GM12878 (cell line): ENCODE measurements around the gene CCDC47. TPM values are rescaled to one million over a fixed set of nuclear protein-coding genes. Genes with fewer than 3 reads are reported as not detected.

Experiments
- ATAC-seq: fragments of 200-7000 bp; cut with Tn5 transposase; 3 replicates; pipeline ENCODE4 v1.9.1; 2020; ENCODE audit warnings: mild to moderate bottlenecking, moderate library complexity
- BruUV-seq: library from RNA; stranded (reverse); fragments of 400-500 nt; replicated peaks from 2 replicates; lab custom pipeline; 2021; lab: Mats Ljungman, UMichigan
- CTCF ChIA-PET: fragments of 300-600 bp; sonication (Branson Sonifier 250); formaldehyde crosslinking; extraction: SDS; loops from one replicate; lab custom pipeline; 2021; ENCODE audit warnings: inconsistent platforms; lab: Yijun Ruan, JAX
- POLR2A ChIA-PET: fragments of 350-600 bp; formaldehyde crosslinking; extraction: SDS; loops from one replicate; lab custom pipeline; 2021; ENCODE audit warnings: inconsistent platforms; lab: Charles Lee
- RAD21 ChIA-PET: fragments of 300-600 bp; sonication (Branson Sonifier 250); formaldehyde crosslinking; loops from one replicate; lab custom pipeline; 2023; ENCODE audit warnings: antibody characterized with exemption; ENCODE audit not compliant: unreplicated experiment; lab: Charles Lee
- SMC1A ChIA-PET: fragments of 300-600 bp; sonication (Branson Sonifier 250); formaldehyde crosslinking; loops from one replicate; lab custom pipeline; 2023; ENCODE audit not compliant: unreplicated experiment, uncharacterized antibody; lab: Charles Lee
- DNase-seq: peaks from one replicate; pipeline ENCODE4 v3.0.0-alpha.2; 2011; ENCODE audit warnings: low read depth, low spot score
- FAIRE-seq: peaks from 3 replicates; lab custom pipeline; 2011; peaks lifted over from hg19 to GRCh38; lab: Jason Lieb, UNC
- H2AFZ ChIP-seq: 2 replicates; pipeline ENCODE4 v1.6.0; 2011; ENCODE audit warnings: low read depth, low read length, control low read depth; ENCODE audit not compliant: control insufficient read depth
- H3K27ac ChIP-seq: 2 replicates; pipeline ENCODE4 v1.5.1; 2011; ENCODE audit warnings: control low read depth; ENCODE audit not compliant: control insufficient read depth, insufficient read depth
- H3K27me3 ChIP-seq, 2 experiments: replicated peaks in 1 of 2; 2 replicates each; pipeline versions ENCODE4 v1.6.0 to v1.6.1; 2011; ENCODE audit warnings: low read length in 1 of 2; ENCODE audit not compliant: control insufficient read depth in 2 of 2, insufficient read depth in 2 of 2
- H3K36me3 ChIP-seq, 2 experiments: 2 replicates each; pipeline ENCODE4 v1.5.1; 2011; ENCODE audit warnings: low read length in 1 of 2; ENCODE audit not compliant: control insufficient read depth in 2 of 2, insufficient read depth in 2 of 2
- H3K4me1 ChIP-seq: 2 replicates; pipeline ENCODE4 v1.6.1; 2011; ENCODE audit warnings: mild to moderate bottlenecking, low read length, moderate library complexity, mixed read lengths; ENCODE audit not compliant: control insufficient read depth, insufficient read depth
- H3K4me2 ChIP-seq: 2 replicates; pipeline ENCODE4 v1.6.0; 2011; ENCODE audit warnings: control low read depth; ENCODE audit not compliant: control insufficient read depth, insufficient read depth
- H3K4me3 ChIP-seq: fragments of 200-600 bp; sonication (generic); 2 replicates; pipeline ENCODE4 v1.5.1; 2016
- H3K79me2 ChIP-seq: 2 replicates; pipeline ENCODE4 v1.6.0; 2011; ENCODE audit warnings: low read length; ENCODE audit not compliant: control insufficient read depth, insufficient read depth
- H3K9ac ChIP-seq: 2 replicates; pipeline ENCODE4 v1.8.0; 2011; ENCODE audit warnings: low read length, control low read depth, mixed read lengths; ENCODE audit not compliant: control insufficient read depth, insufficient read depth
- H3K9me3 ChIP-seq: replicated peaks from 3 replicates; pipeline ENCODE4 v1.5.1; 2011; ENCODE audit warnings: mild to moderate bottlenecking, low read length; ENCODE audit not compliant: control insufficient read depth, insufficient read depth
- H4K20me1 ChIP-seq: 2 replicates; pipeline ENCODE4 v1.6.0; 2011; ENCODE audit not compliant: control insufficient read depth, insufficient read depth
- ASH2L ChIP-seq: fragments of 300-600, 200-600 bp; sonication (generic); IDR thresholded peaks from 2 replicates; pipeline ENCODE4 v1.6.1; 2017; ENCODE audit warnings: low read depth, mild to moderate bottlenecking, borderline replicate concordance
- BHLHE40 ChIP-seq, 2 experiments: fragments of 450-650 bp in 1 of 2; IDR thresholded peaks; 2 replicates each; pipeline ENCODE4 v1.6.1; 2011 to 2017; ENCODE audit warnings: low read depth in 2 of 2, borderline replicate concordance in 1 of 2, improper control_type of control experiment in 1 of 2, low read length in 1 of 2, mild to moderate bottlenecking in 1 of 2
- CBFB ChIP-seq: IDR thresholded peaks from 2 replicates; pipeline ENCODE4 v1.6.1; 2016; ENCODE audit warnings: antibody characterized with exemption, low read depth
- CTCF ChIP-seq, 3 experiments: IDR thresholded peaks in 2 of 3; conservative IDR thresholded peaks in 1 of 3; 2 replicates each; pipeline ENCODE4 v1.5.1; 2011; ENCODE audit warnings: low read depth in 3 of 3, low read length in 3 of 3, mild to moderate bottlenecking in 3 of 3, control low read depth in 2 of 3, moderate library complexity in 2 of 3, inconsistent platforms in 1 of 3, mixed read lengths in 1 of 3; ENCODE audit not compliant: control insufficient read depth in 2 of 3, insufficient read depth in 1 of 3; ENCODE audit errors: extremely low read depth in 1 of 3
- JUND ChIP-seq: IDR thresholded peaks from 2 replicates; pipeline ENCODE4 v1.6.1; 2012; ENCODE audit warnings: low read depth, mild to moderate bottlenecking, low read length, improper control_type of control experiment, moderate library complexity
- KAT2A ChIP-seq: conservative IDR thresholded peaks from 2 replicates; pipeline ENCODE4 v1.6.1; 2011; ENCODE audit warnings: low read depth, low read length; ENCODE audit not compliant: control insufficient read depth
- NFYA ChIP-seq: IDR thresholded peaks from 2 replicates; pipeline ENCODE4 v1.6.1; 2011; ENCODE audit warnings: low read depth, mild to moderate bottlenecking, low read length, improper control_type of control experiment, borderline replicate concordance
- SIN3A ChIP-seq: IDR thresholded peaks from 2 replicates; pipeline ENCODE4 v1.6.1; 2012; ENCODE audit warnings: low read depth, low read length, improper control_type of control experiment
- WRNIP1 ChIP-seq: IDR thresholded peaks from 2 replicates; pipeline ENCODE4 v1.6.1; 2011; ENCODE audit warnings: low read depth, low read length, improper control_type of control experiment, borderline replicate concordance
- YBX1 ChIP-seq: fragments of 450-650 bp; IDR thresholded peaks from 2 replicates; pipeline ENCODE4 v1.6.1; 2016; ENCODE audit warnings: antibody characterized with exemption
- ZNF217 ChIP-seq: fragments of 450-650 bp; IDR thresholded peaks from 2 replicates; pipeline ENCODE4 v1.6.1; 2017; ENCODE audit warnings: antibody characterized with exemption, mild to moderate bottlenecking
- WGBS: methylation state at CpG from one replicate; pipeline ENCODE4 v1.1.6; 2016; ENCODE audit warnings: low lambda C conversion rate; ENCODE audit not compliant: insufficient replicate concordance, insufficient coverage; ENCODE audit errors: missing lambda C conversion rate; 5-methylcytosine and 5-hydroxymethylcytosine counted together
- in situ Hi-C: fragments of 300-500 bp; cut with MboI; formaldehyde crosslinking; loops from 9 replicates; pipeline ENCODE4 v1.14.3; 2018; ENCODE audit warnings: mixed read lengths
- intact Hi-C: fragments of 100-400 bp; cut with micrococcal nuclease; formaldehyde crosslinking; loops from one replicate; pipeline ENCODE4 v1.14.2; 2022; ENCODE audit not compliant: unreplicated experiment
- polyA plus RNA-seq, 11 experiments: library from polyadenylated mRNA; depleted of rRNA in 4 of 11; unstranded in 6 of 11; stranded (reverse) in 5 of 11; fragments of >200 nt; fragmentation: Nextera tagmentation in 4 of 11; fragmentation: Illumina TruSeq in 1 of 11; extraction: Ambion mirVana in 4 of 11; extraction: Trizol in 1 of 11; gene quantifications; 1 replicate in 1 of 11; 2 replicates in 10 of 11; pipeline versions ENCODE4 v1.2.1 to v1.2.3, GENCODE V29; 2011 to 2016; ENCODE audit warnings: inconsistent platforms in 2 of 11, missing spikeins in 2 of 11, low read depth in 1 of 11
- total RNA-seq, 4 experiments: library from RNA; depleted of rRNA in 3 of 4; stranded (reverse); fragments of >200 nt in 3 of 4; fragmentation: Illumina TruSeq in 1 of 4; extraction: Trizol in 1 of 4; gene quantifications; 2 replicates each; pipeline versions ENCODE4 v1.2.1 to v1.2.3, GENCODE V29; 2013 to 2021

Gene CCDC47
- total and polyA plus RNA-seq, 10 of the 15 experiments (the other 5 are each of a cell fraction or from before 2014, with no cell fraction given): 13.6 to 81.4 (median 58.9) TPM

- peak overlapping the region; percentile 94 for H3K9ac ChIP-seq
- no peaks in the 10 kb centered on the region for H3K27me3 ChIP-seq
- RAD21 ChIA-PET: interaction anchor here (0.6 to 3.6 kb wide), 10 partner anchors 12 to 244 kb away, joined by 3 to 20 read pairs (median 5); partner anchors contain the start of genes MAP3K3 and STRADA
- intact Hi-C loops: loop anchor here (1.0 to 10.0 kb wide), 5 partner anchors 32 to 148 kb away; partner anchors contain the start of genes FTSJ3, MAP3K3, PSMC5 and SMARCD2
- peak overlapping the region; percentile 73 for H3K4me2 ChIP-seq
- peak overlapping the region; percentile 84 for H3K27ac ChIP-seq
- SMC1A ChIA-PET: interaction anchor here (1.0 to 1.9 kb wide), 5 partner anchors 9 to 74 kb away, joined by 3 to 7 read pairs (median 5); no protein-coding TSS in a partner anchor
- no peak for FAIRE-seq
- POLR2A ChIA-PET: interaction anchor here (0.8 to 6.1 kb wide), 15 partner anchors 8 to 152 kb away, joined by 3 to 49 read pairs (median 7); partner anchors contain the start of genes FTSJ3, MAP3K3, PSMC5 and SMARCD2
- H3K4me1 ChIP-seq: peaks cover 3% of the 10 kb centered on the region
- TSS peak; percentile 86 for BruUV-seq
- H2AFZ ChIP-seq: peak overlapping the region; percentile 65
- H3K4me3 ChIP-seq: peak overlapping the region; percentile 86
- WGBS: under 1% methylated on average over 7 of the region's 7 CpGs
- no peaks in the 10 kb centered on the region for H3K9me3 ChIP-seq
- H3K36me3 ChIP-seq: peaks cover 0 to 7% of the 10 kb centered on the region in 2 experiments; a peak in 1 of 4 replicates
- no peak for DNase-seq
- in situ Hi-C loops: no loop called here
- peaks cover 90% of the 10 kb centered on the region for H3K79me2 ChIP-seq
- CTCF ChIA-PET: interaction anchor here (0.6 to 1.6 kb wide), 6 partner anchors 25 to 76 kb away, joined by 3 to 8 read pairs (median 5); no protein-coding TSS in a partner anchor
- TF ChIP-seq SIN3A: peak; percentile 4; the same call in 1 of the 2 replicates
- peak; percentile 70; the same call in 1 of the 2 replicates for TF ChIP-seq ASH2L
- TF ChIP-seq BHLHE40 (IDR thresholded peaks at IDR 0.05; ENCODE audit: borderline replicate concordance in 1 of 2, low read depth in 2 of 2, low read length in 1 of 2): no peak
- no peak for ATAC-seq
- H4K20me1 ChIP-seq: peaks cover 3% of the 10 kb centered on the region
These were observed 561 bp downstream of the CCDC47 start for GRCh38 chr17:63772801-63773271.

GRCh38 chr17:63768433-63768832, 5.0 kb downstream of the CCDC47 start:
- WGBS: 85% methylated on average over 7 of the region's 7 CpGs
- 0 out of 2 replicates have a peak overlapping the region, but pooled peaks have one; percentile 15 for H3K4me2 ChIP-seq
- no peak overlapping the region for H3K27ac ChIP-seq
- intact Hi-C loops (no loop called here), in situ Hi-C loops (no loop called here)
- ChIA-PET RAD21 (interaction anchor here (0.8 to 2.2 kb wide), 3 partner anchors 15 to 71 kb away, joined by 3 to 12 read pairs (median 11); partner anchors contain the start of gene STRADA), CTCF (interaction anchor here (0.6 to 2.1 kb wide), 9 partner anchors 16 to 146 kb away, joined by 3 to 8 read pairs (median 4); partner anchors contain the start of gene MAP3K3), POLR2A (interaction anchor here (0.6 to 2.5 kb wide), 11 partner anchors 16 to 147 kb away, joined by 3 to 21 read pairs (median 4); no protein-coding TSS in a partner anchor), SMC1A (interaction anchor here (0.9 to 2.5 kb wide), 8 partner anchors 11 to 70 kb away, joined by 3 to 10 read pairs (median 3); partner anchors contain the start of gene STRADA)
- no peak overlapping the region for H3K4me3 ChIP-seq
- H3K27me3 ChIP-seq: no peaks in the 10 kb centered on the region
- no peak for DNase-seq
- H3K9me3 ChIP-seq: no peaks in the 10 kb centered on the region
- H3K4me1 ChIP-seq: no peaks in the 10 kb centered on the region; the same call in 1 of the 2 replicates
- no peak for FAIRE-seq
- peaks cover 0 to under 1% of the 10 kb centered on the region in 2 experiments; a peak in 2 of 4 replicates for H3K36me3 ChIP-seq
- no peak overlapping the region for H2AFZ ChIP-seq
- no peak overlapping the region for H3K9ac ChIP-seq
- H3K79me2 ChIP-seq: peaks cover 75% of the 10 kb centered on the region
- ATAC-seq: no peak
- peaks cover 3% of the 10 kb centered on the region; the same call in 1 of the 2 replicates for H4K20me1 ChIP-seq
- no peak for TF ChIP-seq CBFB
- TF ChIP-seq WRNIP1: no peak
- no peak for TF ChIP-seq YBX1
- TF ChIP-seq JUND: no peak
- TF ChIP-seq NFYA: no peak
- TF ChIP-seq KAT2A: no peak
- TF ChIP-seq BHLHE40 (IDR thresholded peaks at IDR 0.05; ENCODE audit: borderline replicate concordance in 1 of 2, low read depth in 2 of 2, low read length in 1 of 2): peak; percentile 46 to 60; a peak in 2 of 4 replicates
- no peak for TF ChIP-seq ZNF217
- no peak for TF ChIP-seq CTCF (IDR thresholded peaks at IDR 0.05 in 2 of 3, conservative IDR thresholded peaks at IDR 0.05 in 1 of 3; ENCODE audit: control insufficient read depth in 2 of 3, extremely low read depth in 1 of 3, insufficient read depth in 1 of 3, low read depth in 3 of 3, low read length in 3 of 3)
- BruUV-seq: no TSS peak
